NCI-H1417 (cell line): ENCODE results near the gene TMEM52B.

Experiments
- DNase-seq, 3 experiments: peaks; one replicate each; lab custom pipeline; 2025; lab: John Stamatoyannopoulos, UW

The TMEM52B gene

DNA sequence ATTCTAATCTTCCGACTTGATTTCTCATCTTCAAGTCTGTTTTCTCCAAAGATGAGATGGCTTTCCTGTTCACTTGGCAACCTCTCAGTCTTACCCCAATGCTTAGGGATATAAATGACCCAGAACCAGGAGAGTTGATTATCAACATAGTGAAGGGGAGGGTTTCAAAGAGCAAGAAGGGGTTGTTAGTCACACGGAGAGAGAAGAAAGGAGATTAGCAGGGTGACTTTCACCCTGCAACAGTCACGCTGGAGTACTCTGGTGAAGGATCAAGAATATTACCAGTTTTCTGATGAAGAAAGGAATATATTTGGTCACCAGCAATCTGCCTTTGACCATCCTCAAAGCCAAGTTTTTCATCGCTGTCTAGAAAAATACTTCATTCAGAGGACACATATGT is at the start of gene TMEM52B:
Gene TMEM52B (plus strand): TSS at position 212 of the 400 bp plus-strand sequence. CDS start 543 bp downstream, outside the sequence.
- no peak for DNase-seq

DNA sequence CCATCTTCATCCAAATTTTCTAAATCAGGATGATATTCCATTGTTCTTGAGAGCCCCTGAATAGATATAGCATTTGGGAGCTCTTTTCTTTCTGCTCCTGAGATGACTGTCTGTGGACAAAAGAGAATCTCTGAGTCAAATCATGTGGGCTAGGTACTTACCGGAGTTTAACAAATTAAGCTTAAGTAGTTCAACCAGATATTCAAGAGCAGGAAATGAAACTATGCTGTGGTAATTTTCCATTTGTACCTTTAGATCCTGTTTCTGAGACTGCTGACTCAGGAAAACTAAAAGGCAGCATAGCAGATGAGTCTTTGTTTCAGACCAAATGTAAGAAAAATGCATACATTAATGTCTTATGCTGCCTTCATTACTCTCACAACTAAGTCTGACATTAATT is 48.8 kb upstream of the TMEM52B start, which contains the start of gene CLEC7A:
Gene CLEC7A (minus strand): TSS at position 158 of the 400 bp plus-strand sequence. CDS start 117 bp downstream, at position 41.
- DNase-seq, result peak in 1 of 3 experiments; percentile 8

DNA sequence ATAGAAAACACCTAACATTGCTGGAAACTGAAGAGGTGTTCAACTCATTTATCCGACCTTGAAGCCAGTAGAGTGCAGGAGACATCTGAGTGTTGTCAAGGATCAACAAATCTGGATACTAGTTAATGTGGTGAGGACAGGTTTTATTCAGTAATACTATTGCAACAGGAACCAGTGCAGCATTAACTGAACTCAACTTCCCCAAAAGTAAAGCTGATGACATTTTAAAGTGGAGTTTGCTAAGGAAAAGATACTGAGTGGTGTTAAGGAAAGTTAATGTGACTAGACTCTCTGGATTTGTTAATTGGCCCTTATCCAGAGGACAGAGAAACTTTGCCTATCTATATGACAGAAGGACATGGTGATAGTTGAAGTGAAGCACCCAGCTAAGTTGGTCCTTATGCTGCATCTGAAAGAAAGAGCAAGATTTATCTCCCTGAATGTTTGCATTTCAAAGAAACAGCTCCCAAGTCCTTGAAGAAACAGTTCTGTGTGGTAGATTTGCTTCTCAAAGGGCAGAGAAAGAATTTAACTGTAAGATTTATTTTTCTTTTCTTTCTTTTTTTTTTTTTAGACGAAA is 47.6 kb upstream of the TMEM52B start:
- no peak for DNase-seq

DNA sequence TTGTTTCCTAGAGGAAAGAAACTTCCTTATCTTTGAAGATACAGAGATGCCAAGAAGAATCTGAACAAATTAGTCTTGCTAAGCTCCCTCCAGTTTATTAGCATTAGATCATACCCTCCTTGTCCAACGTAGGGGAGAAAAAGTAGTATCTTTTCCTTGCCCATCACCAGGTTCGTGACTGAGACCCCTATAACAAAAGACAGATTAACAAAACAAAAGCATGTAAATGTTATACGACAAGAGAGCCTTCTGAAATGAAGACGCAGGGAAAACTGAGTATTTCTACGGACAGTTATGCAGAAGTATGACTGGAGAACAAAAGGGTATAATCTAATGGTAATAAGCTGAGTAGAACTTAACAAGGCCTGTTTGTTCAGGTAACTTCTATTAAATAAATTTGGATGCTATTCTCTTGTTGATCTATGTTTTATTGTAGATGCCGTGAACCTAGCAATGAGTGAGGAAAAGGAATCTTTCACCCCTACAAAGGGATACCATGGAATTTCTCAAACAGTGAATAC is 45.9 kb upstream of the TMEM52B start:
- DNase-seq, result no peak

DNA sequence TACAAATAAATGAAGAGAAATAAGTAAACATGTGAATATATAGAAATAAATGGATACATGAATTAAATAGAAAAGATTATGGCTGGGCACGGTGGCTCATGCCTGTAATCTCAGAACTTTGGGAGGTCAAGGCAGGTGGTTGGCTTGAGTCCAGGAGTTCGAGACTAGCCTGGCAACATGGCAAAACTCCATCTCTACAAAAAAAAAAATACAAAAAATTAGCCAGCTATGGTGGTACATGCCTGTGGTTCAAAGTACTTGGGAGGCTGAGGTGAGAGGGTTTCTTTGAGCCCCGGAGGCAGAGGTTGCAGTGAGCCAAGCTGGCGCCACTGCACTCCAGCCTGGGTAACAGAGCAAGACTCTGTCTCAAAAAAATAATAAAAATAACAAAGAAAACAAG is 43.7 kb upstream of the TMEM52B start:
- no peak for DNase-seq

DNA sequence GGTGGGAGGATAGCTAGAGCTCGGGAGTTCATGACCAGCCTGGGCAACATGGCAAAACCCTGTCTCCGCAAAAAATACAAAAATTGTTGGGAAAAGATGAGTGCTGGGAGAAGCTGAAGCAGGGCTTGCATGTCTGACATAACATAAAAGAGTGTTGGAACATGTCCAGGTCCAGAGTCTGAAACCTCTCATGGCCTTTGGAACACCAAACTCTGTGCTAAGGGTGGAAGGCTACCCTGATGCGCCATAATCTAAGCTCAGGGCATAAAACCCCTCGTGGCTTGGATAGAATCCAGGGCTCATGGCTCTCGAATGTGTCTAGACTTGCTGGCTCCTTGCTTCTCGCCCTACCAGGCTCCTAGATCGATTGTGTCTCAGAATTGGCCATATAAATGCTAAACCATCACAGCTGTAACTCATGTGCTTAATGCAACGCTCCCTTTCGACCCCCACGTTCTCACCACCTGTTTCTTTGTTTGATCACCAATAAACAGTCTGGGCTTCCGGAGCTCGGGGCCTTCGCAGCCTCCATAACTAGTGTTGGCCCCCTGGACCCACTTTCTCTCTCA is 42.1 kb upstream of the TMEM52B start:
- DNase-seq, result peak in 2 of 3 experiments; percentile 15 to 29

DNA sequence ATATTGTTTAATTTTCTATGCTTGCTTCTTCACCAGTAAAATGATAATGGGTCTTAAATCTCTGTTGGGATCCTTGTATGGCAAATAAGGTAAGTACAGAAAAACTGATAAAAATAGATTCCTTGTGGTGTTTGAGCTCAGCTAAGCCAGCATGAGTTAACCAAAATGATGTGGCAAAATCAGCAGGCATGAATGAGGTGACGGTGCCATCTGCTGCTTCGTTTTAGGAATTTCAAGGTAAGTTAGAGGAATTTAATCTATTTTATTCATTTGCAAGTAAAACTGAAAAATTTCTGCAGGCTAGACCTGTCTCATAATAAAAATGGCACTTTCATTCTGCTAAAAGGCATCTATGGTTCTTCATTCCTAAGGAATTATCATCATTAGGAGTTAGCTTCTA is 38.8 kb upstream of the TMEM52B start:
- peak; percentile 25 to 81 (median 29) for DNase-seq

GRCh38 chr12:10142976-10143589 is 35.7 kb upstream of the TMEM52B start:
- no peak for DNase-seq

DNA sequence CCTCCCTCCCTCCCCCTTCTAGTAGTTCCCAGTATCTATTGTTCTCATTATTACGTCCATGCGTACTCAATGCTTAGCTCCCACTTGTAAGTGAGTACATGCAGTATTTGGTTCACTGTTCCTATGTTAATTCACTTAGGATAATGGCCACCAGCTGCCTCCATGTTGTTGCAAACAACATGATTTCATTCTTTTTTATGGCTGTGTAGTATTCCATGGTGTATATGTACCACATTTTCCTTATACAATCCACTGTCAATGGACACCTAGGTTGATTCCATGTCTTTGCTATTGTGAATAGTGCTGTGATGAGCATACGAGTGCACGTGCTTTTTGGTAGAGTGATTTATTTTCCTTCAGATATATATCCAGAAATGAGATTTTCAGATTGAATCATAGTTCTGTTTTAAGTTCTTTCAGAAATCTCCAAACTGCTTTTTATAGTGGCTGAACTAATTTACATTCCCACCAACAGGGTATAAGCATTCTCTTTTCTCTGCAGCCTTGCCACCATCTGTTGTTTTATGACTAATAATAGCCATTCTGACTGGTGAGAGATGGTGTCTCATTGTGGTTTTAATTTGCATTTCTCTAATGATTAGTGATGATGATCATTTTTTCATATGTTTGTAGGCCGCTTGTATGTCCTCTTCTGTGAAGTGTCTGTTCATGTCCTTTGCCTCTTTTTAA is 31.0 kb upstream of the TMEM52B start:
- no peak for DNase-seq

DNA sequence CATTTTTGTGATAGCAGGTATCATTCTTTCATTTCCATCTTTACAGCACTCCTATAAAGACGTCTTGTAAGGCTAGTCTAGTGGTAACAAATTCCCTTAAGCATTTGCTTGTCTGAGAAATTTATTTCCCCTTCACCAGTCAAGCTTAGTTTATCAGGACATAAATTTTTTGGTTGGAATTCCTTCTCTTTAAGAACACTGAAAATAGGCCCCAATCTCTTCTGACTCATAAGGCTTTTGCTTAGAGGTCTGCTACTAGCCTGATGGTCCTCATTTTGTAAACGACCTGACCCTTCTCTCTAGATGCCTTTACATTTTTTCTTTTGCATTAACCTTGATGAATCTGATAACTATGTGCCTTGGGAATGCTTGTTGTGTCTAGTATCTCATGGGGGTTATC is 27.2 kb upstream of the TMEM52B start:
- no peak for DNase-seq

DNA sequence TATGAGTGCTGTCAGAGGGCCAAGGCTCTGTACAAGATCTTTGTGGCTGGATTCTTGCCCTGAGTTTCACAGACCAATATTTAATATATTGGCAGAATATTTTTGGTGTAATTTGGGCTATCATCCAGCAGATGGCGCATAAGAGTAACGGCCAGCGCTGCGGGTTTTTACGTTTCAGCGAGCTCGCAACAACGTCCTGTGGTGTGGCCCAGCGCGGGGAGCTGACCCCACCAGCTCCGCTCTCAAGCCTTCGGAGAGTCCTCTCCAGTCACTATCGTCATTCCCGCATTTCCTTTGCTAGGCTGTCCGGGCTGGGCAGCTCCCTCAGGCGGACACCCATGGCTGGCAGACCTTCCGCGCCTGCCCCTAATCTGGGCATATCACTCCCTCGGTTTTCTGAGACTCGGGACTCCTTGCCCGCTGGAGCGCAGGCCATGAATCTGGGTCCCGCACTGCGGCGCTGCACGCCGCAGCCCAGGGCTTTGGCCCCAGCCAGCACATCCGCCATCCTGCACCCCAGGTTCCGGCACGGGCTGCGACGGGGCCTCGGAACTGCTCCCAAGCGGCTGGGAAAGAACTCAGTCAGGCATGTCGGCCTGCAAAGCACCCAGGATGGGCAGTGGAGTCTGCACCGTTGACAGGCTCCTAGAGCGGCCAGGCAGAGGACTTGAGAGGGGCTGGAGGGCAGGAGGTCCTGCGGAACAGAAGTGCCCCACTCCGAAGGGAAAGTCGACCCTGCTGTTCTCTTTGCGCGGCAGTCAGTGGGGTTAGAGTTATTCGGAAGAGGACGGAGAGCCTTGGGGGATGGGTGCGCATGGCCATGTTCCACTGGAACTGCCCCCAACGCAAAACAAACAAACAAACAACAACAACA is 25.3 kb upstream of the TMEM52B start:
- peak; percentile 56 to 86 (median 85) for DNase-seq

DNA sequence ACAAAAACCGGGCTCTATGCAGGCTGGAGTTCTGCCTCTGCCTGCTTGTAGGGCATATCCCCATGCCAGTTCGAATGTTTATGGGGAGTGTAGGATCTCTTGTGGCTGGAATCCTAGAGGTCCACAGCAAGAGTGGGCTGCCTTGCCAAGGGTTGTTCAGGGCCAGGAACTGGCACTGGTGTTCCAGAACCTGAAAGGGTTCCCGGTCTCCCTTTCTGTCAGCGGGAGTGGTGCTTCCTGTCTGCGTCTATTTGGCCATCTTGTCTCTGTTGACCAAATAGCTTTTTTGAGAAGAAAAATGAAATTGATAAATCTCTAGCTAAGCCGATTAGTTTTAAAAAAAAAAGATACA is 24.7 kb upstream of the TMEM52B start:
- DNase-seq, result no peak

DNA sequence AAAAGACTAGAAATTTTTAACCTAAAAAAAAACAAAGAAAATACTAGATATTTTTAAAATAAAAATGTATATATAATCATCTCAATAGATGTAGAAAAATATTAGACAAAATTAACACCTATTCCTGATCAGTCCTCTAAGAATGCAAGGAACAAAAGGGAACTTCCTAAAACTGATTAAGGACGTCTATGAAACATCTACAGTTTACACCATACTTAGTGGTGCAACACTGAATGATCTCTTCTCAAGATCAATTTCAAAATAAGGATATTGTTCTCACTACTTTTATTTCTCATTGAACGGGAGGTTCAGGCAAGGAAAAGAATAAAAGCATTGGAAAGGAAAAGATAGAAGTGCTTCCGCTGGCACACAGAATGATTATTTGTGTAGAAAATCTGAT is 22.9 kb upstream of the TMEM52B start:
- no peak for DNase-seq

GRCh38 chr12:10158406-10158805 is 20.4 kb upstream of the TMEM52B start:
- DNase-seq, result no peak

GRCh38 chr12:10159280-10159679 is 19.6 kb upstream of the TMEM52B start:
- DNase-seq, result no peak

DNA sequence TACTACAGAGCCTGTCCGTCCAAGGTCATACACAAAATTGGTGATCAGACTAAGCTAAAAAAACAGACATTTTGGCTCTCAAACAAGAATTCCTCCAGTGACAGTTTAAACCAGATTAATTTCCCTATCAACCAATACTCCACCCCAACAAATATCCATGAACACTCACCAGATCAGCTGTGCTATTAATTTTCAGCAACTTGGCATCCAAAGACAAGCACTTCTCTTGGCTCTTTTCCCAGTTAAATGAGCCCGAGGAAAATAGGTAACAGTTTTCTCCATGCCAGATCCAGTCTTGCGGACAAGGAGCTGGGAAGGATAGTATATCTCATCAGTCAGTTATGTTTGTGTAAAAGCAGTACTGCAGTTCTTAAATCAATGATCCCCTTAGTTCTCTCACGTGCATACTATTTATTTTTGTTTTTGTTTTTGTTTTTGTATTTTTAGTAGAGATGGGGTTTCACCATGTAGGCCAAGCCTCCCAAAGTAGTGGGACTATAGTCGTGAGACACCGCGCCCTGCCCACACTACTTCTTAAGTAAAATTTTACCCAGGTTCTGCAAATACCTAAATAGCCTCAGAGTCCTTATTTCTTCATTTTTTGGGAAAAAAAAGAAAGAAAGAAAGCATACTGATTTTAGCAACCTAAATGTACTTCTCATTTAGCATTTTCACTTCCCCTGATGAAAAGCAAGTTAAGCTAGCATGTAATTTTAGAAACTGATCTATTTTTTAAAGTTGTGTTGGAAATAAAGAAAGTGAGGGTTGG is 18.0 kb upstream of the TMEM52B start:
- no peak for DNase-seq

DNA sequence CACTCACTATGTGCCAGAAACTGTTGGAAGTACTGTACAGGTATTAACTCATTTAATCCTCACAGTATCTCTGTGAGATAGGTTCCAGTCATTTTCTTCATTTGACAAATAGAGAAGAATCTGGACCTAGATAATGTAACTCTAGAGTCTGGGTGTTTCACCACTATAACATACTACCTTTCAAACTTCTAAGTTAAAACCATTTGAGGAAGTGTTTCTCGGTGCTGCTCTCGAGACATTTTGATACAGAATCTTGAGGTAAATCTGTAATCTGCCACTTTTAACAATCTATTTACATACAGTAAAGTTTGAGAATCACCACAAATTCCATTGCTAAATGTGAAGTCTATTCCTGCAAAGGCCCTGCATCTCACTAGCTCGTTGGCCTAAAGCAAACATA is 15.7 kb upstream of the TMEM52B start:
- no peak for DNase-seq

GRCh38 chr12:10165421-10165820 is 13.4 kb upstream of the TMEM52B start:
- DNase-seq, result no peak

GRCh38 chr12:10167599-10167998 is 11.2 kb upstream of the TMEM52B start:
- no peak for DNase-seq

DNA sequence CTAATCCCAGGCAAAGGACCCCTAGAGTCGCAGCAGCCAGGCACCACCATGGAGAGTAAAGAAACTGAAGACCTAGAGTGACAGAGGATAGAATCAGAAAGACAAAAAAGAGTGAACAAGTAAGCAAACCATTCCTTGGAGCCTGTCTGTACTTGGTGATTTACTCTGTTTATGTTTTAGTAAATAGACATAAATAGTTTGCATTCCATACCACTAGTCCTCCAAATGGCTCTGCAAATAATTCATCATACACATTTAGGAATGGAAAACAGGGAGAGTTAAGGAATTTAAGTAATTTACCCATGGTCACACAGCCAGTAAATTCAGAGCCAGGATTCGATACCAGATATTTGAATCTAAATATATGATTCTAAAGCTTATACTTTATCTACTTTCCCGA is 9.7 kb upstream of the TMEM52B start:
- DNase-seq, result no peak

DNA sequence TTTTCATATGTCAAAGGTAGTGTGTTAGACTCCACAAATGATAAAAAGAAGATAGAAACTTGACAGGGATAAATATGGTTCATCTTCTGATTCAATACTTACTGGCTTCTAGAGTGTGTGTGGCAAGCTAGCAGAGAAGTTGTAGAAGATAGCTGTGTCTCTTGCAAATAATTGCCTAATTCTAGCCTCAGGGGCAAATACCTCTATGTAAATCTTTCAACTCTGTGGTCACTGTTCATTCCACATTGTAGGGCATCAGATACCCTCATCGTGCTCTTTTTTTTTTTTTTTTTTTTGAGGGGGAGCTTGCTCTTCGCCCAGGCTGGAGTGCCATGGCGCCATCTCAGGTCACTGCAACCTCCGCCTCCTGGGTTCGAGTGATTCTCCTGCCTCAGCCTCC is 8.6 kb upstream of the TMEM52B start:
- no peak for DNase-seq
